ENCODE data around the gene CCDC68. TPM values are rescaled to one million over a fixed set of nuclear protein-coding genes. Genes with fewer than 3 reads are reported as not detected.

CCDC68 gene
- total RNA-seq, 1 experiment from 2014 or later = 6.6 TPM

DNA sequence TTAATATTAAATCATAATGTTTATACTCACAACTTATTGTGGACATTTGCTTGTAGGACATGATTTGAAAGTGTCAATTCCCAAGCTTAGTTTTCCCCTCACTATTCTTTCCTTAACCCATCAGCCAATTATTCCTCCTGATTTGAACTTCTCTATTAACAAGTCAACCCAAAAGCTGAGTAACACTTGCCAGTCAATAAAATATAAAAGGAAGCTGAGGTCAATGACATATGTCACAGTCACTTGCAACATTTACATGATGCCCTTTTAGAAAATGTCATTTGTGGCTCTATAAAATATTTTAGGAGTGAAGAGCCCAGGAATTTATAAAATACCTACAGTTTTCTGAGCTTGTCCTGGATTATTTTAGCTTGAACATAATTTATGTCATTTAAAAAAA lies 7.2 kb downstream of the CCDC68 start:
- TF ChIP-seq JUND (IDR thresholded peaks at IDR 0.05) (no peak), TCF7L2 (IDR thresholded peaks at IDR 0.05; ENCODE audit: borderline replicate concordance, extremely low read depth, insufficient read depth, insufficient read length) (no peak), CEBPB (IDR thresholded peaks at IDR 0.05; ENCODE audit: low read depth) (no peak), ELF1 (IDR thresholded peaks at IDR 0.05; ENCODE audit: borderline replicate concordance, low read depth) (no peak), SP1 (IDR thresholded peaks at IDR 0.05; ENCODE audit: low read depth) (no peak), POLR2AphosphoS5 (IDR thresholded peaks at IDR 0.05; ENCODE audit: low read depth, low read length) (no peak), FOSL1 (IDR thresholded peaks at IDR 0.05; ENCODE audit: low read depth) (no peak), EZH2 (IDR thresholded peaks at IDR 0.05) (no peak), RAD21 (IDR thresholded peaks at IDR 0.05; ENCODE audit: low read depth) (no peak), YY1 (IDR thresholded peaks at IDR 0.05; ENCODE audit: extremely low read depth, insufficient replicate concordance, low read depth, low read length) (no peak), SRF (IDR thresholded peaks at IDR 0.05; ENCODE audit: low read depth) (no peak), POLR2A (IDR thresholded peaks at IDR 0.05; ENCODE audit: borderline replicate concordance, extremely low read depth, insufficient read depth, insufficient read length) (no peak), ZFX (IDR thresholded peaks at IDR 0.05) (no peak), CBX3 (IDR thresholded peaks at IDR 0.05; ENCODE audit: low read depth) (no peak)
- TF ChIP-seq, protein P1, sequence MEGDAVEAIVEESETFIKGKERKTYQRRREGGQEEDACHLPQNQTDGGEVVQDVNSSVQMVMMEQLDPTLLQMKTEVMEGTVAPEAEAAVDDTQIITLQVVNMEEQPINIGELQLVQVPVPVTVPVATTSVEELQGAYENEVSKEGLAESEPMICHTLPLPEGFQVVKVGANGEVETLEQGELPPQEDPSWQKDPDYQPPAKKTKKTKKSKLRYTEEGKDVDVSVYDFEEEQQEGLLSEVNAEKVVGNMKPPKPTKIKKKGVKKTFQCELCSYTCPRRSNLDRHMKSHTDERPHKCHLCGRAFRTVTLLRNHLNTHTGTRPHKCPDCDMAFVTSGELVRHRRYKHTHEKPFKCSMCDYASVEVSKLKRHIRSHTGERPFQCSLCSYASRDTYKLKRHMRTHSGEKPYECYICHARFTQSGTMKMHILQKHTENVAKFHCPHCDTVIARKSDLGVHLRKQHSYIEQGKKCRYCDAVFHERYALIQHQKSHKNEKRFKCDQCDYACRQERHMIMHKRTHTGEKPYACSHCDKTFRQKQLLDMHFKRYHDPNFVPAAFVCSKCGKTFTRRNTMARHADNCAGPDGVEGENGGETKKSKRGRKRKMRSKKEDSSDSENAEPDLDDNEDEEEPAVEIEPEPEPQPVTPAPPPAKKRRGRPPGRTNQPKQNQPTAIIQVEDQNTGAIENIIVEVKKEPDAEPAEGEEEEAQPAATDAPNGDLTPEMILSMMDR (IDR thresholded peaks at IDR 0.05 in 2 of 3, conservative IDR thresholded peaks at IDR 0.05 in 1 of 3; ENCODE audit: borderline replicate concordance in 1 of 3, insufficient read depth in 1 of 3, low read depth in 2 of 3, low read length in 2 of 3) = no peak
- TF ChIP-seq, protein P2, sequence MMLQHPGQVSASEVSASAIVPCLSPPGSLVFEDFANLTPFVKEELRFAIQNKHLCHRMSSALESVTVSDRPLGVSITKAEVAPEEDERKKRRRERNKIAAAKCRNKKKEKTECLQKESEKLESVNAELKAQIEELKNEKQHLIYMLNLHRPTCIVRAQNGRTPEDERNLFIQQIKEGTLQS (IDR thresholded peaks at IDR 0.05) = no peak
- TF ChIP-seq, protein P3, sequence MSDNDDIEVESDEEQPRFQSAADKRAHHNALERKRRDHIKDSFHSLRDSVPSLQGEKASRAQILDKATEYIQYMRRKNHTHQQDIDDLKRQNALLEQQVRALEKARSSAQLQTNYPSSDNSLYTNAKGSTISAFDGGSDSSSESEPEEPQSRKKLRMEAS (IDR thresholded peaks at IDR 0.05) = no peak
- intact Hi-C loops (cut with micrococcal nuclease) = no loop called here
- Histone ChIP-seq H3K9me2 (ENCODE audit: insufficient read depth) (no peaks in the 10 kb centered on the region), H3K36me3 (ENCODE audit: control insufficient read depth in 1 of 2, insufficient read depth in 2 of 2, low read length in 2 of 2) (no peaks in the 10 kb centered on the region), H3K79me2 (ENCODE audit: insufficient read depth, low read length) (no peaks in the 10 kb centered on the region), H3K27ac (ENCODE audit: low read depth, low read length) (no peak overlapping the region), H4K20me1 (ENCODE audit: insufficient read depth) (no peaks in the 10 kb centered on the region), H3K4me3 (replicated peaks in 1 of 2; ENCODE audit: low read depth in 1 of 2, low read length in 2 of 2) (no peak overlapping the region), H3K9ac (ENCODE audit: low read length) (no peak overlapping the region), H3K4me2 (ENCODE audit: low read length) (no peak overlapping the region), H3K9me3 (ENCODE audit: control insufficient read depth in 1 of 2, insufficient read depth in 1 of 2, low read depth in 1 of 2, low read length in 2 of 2) (no peaks in the 10 kb centered on the region), H3K4me1 (ENCODE audit: control insufficient read depth in 1 of 2, insufficient read depth in 2 of 2, low read length in 2 of 2) (peaks cover 2 to 3% of the 10 kb centered on the region in 2 experiments; a peak in 3 of 4 replicates), H2AFZ (ENCODE audit: low read depth, low read length, poor library complexity, severe bottlenecking) (no peak overlapping the region), H3K27me3 (ENCODE audit: insufficient read depth, low read length) (no peaks in the 10 kb centered on the region)
- CTCF ChIA-PET = interaction anchor here (1.2 kb wide), 1 partner anchor 273 kb away, joined by 4 read pairs; no protein-coding TSS in a partner anchor
- ATAC-seq (no peak), DNase-seq (ENCODE audit: low read depth, low spot score) (no peak)
- RAD21 ChIA-PET (ENCODE audit: low non-redundant PET in 1 of 2, low total read pairs in 2 of 2, uncharacterized antibody in 2 of 2, unreplicated experiment in 2 of 2) = no interaction called here
- BruUV-seq (replicated peaks) = no TSS peak
- POLR2A ChIA-PET = no interaction called here

Measured in HCT116 (cell line).